Regular cardiac myocyte (primary cell): Measurements from ENCODE around the gene LACRT. TPM values are rescaled to one million over a fixed set of nuclear protein-coding genes. Genes with fewer than 3 reads are reported as not detected.

Source experiments
- total RNA-seq: library from RNA; depleted of rRNA; stranded (reverse); fragments of >200 nt; gene quantifications from 2 replicates; pipeline ENCODE4 v1.2.3, GENCODE V29; 2014

The LACRT gene, protein sequence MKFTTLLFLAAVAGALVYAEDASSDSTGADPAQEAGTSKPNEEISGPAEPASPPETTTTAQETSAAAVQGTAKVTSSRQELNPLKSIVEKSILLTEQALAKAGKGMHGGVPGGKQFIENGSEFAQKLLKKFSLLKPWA
- not detected in 2 replicates for total RNA-seq

DNA sequence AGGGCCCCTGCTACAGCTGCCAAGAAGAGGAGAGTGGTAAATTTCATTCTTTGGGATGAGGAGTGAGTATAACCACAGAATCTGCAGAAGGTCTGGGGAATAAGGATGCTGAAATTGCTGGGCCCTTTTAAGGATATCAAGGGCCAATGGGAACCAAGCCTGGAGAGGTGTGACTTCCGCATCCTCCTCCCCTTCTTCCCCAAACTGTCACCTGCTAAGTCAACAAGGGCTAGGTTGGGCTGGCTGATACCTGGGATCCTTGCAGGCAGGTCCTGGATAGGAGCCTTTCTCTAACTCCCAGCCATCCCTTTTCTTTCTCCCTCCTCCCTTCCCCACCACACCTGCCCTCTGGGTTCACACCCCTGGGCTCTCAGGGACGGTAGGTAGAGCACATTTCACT, at the start of gene LACRT:
TSS of gene LACRT (minus strand) at position 101 of the 400 bp plus-strand sequence. CDS start at position 47, 54 bp downstream.

DNA sequence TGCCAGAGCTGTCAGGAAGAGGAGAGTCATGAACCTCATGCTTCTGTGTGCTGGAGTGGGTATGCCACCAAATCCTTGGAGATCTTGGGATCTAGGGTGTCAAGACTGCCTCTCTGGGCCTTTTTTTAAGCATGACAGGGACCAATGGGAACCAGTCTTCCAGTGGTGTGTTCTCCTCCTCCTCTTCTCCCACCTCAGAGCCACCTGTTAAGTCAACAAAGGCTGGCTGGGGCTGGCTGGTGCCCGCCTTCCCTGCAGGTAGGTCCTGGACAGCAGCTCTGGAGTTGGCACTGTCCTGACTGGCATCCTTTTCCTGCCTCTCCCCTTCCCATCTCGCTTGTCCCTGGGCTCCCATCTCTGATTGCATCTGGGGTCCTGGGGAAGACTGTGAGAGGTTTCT, 13.6 kb upstream of the LACRT start, which contains the start of gene DCD:
TSS of gene DCD (minus strand) at position 101 of the 400 bp plus-strand sequence. CDS start at position 39, 62 bp downstream.

DNA sequence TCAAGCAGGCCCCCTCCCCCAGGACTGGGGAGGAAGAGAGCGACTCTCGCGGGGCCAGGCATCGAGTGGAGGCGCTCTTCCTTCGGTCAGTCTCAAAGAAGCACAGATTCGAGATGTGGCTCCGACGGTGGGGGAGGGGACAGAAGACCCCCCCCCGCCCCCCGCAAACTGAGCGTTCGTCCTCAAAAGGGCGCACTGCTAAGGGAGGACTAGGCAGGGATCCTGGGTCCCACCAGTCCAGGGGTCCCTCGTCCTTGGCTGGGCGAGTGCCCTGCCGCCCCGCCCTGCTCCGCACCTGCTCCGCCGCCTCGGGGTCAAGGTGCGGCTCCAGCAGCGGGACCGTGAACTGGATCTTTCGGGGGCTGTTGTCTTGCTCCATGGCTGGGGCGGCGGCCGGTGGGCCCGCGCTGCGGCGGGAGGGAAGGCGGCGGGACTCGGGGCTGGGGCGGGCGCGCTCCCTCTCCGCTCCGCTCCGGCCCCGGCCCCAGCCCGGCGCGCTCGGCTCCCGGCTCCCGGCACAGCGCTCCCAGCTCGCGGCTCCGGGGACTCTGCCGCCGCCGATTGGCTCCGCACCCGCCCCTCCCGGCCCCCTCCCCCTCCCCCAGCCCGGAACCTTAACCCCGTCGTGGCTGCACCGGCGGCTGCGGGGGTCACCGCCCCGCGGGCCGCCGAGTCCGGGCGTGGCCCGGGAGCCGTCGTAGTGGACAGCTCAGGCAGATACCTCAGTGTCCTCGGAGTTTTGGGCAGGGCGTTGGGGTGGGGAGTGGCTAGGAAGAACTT, 46.4 kb downstream of the LACRT start, which contains the start of gene PPP1R1A:
TSS of gene PPP1R1A (minus strand) at position 550 of the 780 bp plus-strand sequence. CDS start at position 379, 171 bp downstream.

Other genes with a start within 250 kb of the LACRT start
- gene ITGA5, start 215.6 kb downstream of the LACRT start, total RNA-seq, result 290 and 347 TPM in 2 replicates
- gene GTSF1, start 161.3 kb downstream of the LACRT start, total RNA-seq, result not detected in 2 replicates
- not detected in 2 replicates for gene NCKAP1L, start 137.1 kb downstream of the LACRT start, total RNA-seq
- gene PDE1B, start 85.3 kb downstream of the LACRT start, total RNA-seq, result 3.1 TPM in 2 replicates
- gene PPP1R1A, start 46.2 kb downstream of the LACRT start, total RNA-seq, result not detected in 2 replicates
- not detected in 2 replicates for gene DCD, start 13.5 kb upstream of the LACRT start, total RNA-seq
- not detected in 2 replicates for gene MUCL1, start 219.6 kb upstream of the LACRT start, total RNA-seq